IPS DF 4.7 (cell line): ENCODE measurements around the gene MAP3K21.
A peak's percentile ranks its signal among the peaks of the same experiment; 100 is the strongest.

Experiments
- DNase-seq: peaks from one replicate; pipeline ENCODE4 v3.0.0-alpha.2; 2013; ENCODE audit warnings: low spot score; ENCODE audit errors: extremely low read depth

Gene MAP3K21

GRCh38 chr1:233359431-233359830 is 31.9 kb downstream of the MAP3K21 start:
- DNase-seq = no peak

GRCh38 chr1:233359905-233360304 is 32.4 kb downstream of the MAP3K21 start:
- no peak for DNase-seq

DNA sequence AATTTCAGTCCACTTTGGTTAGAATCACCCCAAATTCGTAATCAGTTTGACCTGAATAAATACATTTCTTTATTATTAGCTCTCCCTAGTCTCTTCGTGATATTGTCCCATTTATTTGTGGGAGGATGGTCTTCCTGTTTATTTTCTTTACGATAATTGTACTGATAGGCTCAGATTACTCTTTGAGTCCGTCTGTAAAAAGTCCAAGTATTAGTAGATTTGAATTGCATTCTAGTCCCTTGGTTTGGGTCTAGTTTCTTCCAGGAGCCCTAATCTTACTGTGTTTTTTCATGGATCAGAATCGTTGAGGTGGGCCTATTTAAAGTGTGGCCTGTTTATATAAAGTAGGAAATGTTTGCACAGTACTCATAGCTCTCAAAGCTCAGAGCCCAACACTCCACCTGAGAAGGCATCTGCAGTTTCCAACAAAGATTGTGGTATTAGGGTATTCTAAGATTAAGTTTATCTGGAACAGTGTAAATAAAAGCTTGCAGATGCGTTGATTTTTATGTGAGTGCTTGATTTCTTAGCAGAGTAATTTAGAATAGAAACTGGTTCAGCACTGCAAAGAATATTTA is 33.1 kb downstream of the MAP3K21 start:
- no peak for DNase-seq

GRCh38 chr1:233361876-233362275 is 34.4 kb downstream of the MAP3K21 start:
- DNase-seq = no peak

DNA sequence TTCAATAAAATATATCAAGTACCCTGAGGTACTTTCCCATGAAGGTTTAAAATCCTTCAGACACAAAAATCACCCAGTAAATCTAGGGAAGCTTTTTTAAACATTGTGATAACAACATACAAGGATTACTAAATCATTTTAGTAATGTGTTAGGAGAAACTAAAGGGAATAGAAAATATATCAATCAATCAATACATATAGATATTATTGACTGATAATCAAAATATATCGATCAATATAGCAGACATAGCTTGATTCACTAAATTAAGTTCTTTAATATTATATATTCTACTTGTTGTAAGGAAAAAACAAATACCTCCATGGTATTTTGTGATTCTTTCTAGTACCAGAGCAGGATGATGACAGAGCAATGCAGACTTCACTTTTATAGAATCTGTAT is 35.2 kb downstream of the MAP3K21 start:
- no peak for DNase-seq

DNA sequence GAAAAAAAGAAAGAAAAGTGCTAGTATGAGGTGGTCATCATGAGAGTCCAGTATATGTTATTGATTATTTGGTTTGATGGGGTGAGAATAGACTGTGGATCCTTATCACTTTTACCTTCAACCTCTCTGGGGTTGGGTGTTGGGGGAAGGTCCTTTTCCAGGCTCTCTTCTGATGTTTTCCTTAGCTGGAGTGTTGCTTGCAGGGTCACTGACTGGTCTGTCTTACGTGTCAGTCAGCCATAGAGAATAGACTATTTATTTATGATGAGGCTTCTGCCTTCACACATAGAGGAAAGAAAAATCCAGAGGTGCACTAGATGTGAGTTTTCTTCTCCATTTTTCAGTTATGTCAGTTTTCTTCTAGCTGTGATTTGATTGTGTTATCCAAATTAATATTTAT is 36.5 kb downstream of the MAP3K21 start:
- no peak for DNase-seq

GRCh38 chr1:233364695-233365539 is 37.4 kb downstream of the MAP3K21 start:
- DNase-seq = no peak

DNA sequence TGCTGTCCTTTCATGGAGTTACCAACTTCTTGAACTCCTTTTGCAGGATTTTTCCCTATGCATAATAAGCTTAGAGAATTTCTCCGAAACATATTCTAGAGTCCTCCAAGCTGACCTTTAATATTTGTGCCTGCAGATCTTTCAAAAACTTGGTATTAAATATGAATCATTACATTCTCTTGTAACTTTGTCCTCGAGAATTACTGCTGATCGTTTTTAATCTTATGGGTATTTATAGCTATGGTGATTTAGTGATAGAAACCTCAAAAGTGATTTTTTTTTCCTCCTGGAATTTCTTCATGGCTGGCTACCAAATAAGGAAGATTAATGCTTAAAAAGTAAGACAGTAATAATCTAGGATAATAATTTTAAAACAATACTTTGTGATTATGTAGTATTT is 39.1 kb downstream of the MAP3K21 start:
- no peak for DNase-seq

DNA sequence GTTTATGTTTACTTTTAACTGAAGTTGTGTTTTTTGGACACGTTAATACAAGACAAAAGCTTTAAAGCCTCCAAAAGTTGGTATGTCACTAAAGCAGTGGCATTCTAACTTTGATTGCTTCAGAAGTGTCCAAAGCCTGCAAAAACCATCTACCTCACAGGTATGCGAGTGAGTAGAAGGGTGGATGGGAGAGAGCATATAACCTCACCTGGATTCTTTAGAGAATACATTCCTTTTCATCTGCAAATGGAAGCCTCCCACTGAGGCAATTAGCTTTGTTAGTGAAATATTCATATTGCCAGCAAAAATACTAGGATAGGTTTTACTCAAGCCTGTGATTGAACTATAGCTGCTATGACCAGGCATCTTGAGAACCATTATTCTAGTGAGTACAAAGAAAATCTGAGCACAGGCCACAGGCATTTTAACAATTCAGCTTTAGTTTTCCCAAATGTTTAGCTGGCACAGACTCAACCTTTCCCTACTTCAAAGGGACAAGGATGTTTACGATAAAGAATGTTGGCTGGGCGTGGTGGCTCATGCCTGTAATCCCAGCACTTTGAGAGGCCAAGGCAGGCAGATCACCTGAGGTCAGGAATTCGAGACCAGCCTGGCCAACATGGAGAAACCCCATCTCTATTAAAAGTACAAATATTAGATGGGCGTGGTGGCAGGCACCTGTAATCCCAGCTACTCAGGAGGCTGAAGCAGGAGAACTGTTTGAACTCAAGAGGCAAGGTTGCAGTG is 39.7 kb downstream of the MAP3K21 start:
- DNase-seq = peak; percentile 49

DNA sequence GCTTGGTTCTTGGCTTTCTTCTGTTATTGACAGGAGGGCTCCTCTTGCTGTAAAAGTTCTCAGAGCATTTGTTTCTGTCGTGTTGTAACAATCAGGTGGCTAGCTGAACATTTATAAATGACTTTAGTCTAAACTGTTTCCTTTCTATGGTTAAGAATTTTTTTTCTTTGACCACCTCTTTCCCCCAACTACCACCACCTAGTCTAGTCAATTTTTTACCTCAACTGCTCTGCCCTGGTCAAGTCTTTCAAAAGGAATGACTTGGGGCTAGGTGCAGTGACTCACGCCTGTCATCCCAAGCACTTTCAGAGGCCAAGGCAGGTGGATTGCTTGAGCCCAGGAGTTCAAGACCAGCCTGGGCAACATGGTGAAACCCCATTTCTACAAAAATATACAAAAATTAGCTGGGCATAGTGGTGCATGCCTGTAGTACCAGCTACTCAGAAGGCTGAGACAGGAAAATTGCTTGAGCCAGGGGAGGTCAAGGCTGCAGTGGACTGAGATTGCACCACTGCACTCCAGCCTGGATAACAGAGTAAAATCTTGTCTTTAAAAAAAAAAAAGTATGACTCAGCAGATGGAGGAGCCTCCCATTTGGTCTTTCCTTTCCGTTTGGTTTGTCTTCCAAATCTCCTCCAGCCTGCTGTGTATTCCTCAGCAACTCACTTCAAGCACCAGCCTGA is 40.7 kb downstream of the MAP3K21 start:
- DNase-seq = no peak

DNA sequence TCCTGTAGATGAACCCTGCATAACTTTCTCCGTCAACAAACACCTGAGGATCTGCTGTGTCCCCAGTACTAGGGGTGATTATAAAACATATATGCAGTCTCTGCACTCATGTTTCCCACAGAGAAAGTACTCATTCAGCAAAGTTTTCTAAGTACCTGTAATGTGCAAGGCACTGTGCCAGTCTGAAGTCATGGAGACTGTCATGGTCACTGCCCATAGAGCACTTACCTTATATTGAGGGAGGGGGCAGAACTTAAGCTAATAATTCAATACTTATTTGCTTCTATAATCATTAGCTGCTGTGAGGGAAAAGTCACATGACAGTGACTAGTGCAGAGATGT is 41.2 kb downstream of the MAP3K21 start:
- no peak for DNase-seq

DNA sequence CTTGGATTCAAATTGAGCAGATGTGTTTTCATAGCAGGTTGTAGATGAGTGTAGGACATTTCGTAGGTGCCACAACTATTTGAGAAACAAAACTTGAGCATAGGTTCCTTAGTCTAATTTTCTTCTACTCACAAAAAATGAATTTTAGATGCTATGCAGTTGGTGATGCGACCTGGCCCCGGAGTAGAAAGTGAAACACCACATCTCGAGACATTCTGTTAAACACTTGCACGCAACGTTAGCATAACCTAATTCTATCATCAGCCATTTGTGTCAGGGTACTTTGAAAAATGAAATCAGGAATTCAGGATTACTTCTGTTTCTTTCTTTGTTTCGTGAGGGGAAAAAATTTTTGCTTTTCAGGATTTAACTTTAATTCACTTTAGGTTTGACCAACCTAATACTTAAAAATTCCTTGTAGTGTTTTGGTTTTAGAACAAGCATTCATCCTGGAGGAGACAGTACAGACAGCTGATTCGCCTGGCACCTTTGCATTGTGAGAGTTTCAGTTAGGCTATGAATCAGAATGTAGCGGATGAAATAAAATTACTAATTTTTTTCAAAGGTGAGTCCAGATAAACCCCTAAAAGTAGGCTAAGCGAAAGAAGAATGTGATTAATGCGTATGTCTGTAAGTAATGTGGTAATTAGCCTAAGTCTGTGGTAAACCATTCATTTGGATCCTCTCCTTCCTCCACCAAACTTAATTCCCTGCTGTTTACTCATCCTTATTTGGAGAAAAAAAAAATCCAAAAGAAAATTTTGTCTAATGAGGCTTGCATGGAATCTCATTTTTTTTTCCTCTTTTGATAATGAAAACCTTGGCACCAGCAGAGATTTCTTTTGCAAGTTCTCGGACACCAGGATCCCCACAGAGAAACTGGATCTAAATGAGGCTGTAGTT is 44.9 kb downstream of the MAP3K21 start:
- no peak for DNase-seq

GRCh38 chr1:233373226-233373625 is 45.7 kb downstream of the MAP3K21 start:
- no peak for DNase-seq

DNA sequence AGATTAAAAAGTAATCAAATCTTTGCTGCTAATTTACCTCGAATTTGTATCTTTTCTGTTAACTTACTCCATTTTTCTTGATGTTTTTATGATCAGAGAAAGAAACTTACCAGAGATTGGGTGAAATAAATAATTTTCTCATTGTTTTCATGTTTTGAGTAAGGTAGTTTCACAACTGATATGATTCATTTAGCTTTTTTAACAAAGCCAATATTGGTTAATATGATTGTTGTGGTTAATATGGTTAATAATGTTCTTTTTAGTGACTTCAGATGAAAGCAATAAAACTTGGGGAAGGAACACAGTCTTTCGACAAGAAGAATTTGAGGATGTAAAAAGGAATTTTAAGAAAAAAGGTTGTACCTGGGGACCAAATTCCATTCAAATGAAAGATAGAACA is 48.1 kb downstream of the MAP3K21 start:
- no peak for DNase-seq

DNA sequence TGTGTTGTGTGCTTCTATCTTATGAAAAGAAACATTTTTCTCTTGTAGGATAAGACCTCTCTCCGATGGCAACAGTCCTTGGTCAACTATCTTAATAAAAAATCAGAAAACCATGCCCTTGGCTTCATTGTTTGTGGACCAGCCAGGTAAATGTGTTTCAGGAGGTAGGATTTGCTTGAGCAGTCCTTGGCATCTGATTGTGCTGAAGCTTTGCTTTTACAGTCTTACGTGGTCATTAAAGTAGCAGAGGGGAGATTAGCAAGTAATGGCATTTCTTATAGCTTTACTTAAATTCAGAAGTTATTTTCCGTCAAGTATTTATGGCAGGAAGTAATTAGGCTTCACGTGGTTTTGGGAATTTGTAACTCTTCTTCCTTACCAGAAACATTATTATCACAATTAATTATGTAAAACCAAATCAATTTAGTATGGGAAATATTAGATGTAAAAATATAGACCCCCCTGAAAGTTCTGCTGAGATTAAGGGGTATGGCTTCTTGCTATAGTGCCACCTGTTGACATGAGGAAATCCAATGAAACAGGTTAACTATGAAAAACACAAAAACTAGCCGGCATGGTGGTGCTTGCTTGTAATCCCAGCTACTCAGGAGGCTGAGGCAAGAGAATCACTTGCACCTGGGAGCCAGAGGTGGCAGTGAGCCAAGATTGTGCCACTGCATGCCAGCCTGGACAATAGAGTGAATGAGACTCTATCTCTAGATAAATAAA is 49.0 kb downstream of the MAP3K21 start:
- no peak for DNase-seq

GRCh38 chr1:233379869-233380438 is 52.4 kb downstream of the MAP3K21 start:
- DNase-seq = no peak

DNA sequence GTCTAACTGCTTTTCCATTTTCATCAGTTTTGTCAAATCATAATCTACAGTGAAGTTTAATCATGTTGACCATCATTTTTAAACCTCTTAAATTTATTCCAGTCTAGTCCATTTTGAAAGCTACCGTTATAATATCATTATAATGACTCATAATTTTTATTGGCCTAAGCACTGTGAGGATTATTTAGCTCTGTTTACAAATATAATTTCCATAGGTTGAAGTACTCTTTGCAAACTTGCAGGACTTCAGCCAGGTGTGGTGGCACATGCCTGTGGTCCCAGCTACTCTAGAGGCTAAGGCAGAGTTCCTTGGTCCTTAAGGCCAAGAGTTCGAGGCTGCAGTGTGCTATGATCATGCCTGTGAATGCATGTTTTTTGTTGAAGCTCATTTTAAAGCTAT is 54.3 kb downstream of the MAP3K21 start:
- no peak for DNase-seq

DNA sequence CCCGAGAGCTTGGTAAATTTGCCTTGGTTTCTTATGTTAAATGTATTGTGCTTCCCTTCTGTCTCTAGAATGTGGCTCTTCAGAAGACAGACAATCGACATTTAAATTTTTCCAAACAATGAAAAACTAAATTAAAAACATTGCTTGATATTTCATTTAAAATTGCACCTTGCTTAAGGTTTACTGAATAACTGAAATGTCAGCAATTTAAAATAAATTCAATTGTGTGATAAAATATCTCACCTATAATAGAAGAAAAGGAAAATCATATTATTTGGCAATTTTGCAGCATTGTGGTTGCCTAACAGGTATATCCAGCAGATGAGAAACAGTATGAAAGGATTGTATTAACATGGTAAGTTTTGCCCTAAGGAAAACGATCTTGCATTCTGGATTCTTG is 56.5 kb downstream of the MAP3K21 start:
- DNase-seq = no peak

DNA sequence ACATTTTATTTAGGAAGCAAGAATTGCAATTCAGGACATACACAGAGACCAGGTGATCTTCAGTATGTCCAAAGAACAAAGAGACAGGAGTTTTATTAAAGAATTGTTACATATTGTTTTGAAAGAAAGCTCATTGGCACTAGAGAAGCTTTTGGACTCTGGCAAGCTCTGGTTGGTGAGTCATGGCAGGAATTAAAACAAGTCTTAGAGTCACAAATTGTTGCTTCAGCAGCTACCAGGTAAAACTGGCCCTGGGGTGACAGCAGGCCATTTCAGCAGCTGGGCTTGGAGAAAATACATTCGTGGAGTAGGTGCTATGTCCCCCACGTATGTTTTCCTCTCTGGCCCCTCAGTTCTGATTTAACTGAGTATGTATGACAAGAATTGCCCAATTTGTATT is 58.8 kb downstream of the MAP3K21 start:
- DNase-seq = no peak

DNA sequence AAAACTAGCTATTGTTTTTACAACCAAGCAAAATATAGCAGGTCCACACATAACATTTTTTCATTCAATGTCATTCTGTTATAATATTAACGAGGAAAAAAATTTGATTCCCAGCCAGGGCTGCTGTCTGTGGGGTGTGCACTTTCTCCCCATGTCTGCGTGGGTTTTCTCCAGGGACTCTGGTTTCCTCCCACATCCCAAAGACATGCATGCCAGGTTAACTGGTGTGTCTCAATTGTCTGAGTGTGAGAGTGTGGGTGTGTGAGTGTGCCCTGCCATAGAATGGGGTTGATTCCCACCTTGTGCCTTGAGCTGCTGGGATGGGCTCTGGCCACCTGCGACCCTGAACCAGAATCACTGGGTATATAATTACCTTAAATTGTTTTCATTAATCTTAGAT is 60.1 kb downstream of the MAP3K21 start:
- DNase-seq = no peak
